GM12873 (cell line): ENCODE measurements around the gene TRIM15.

ENCODE experiments used
- TF ChIP-seq, protein P1 (sequence below): IDR thresholded peaks from 2 replicates; pipeline ENCODE4 v1.5.1; 2012; ENCODE audit warnings: low read depth, mild to moderate bottlenecking, moderate library complexity, low read length, control low read depth; ENCODE audit not compliant: insufficient read depth; ENCODE audit errors: missing control alignments

The TRIM15 gene

DNA sequence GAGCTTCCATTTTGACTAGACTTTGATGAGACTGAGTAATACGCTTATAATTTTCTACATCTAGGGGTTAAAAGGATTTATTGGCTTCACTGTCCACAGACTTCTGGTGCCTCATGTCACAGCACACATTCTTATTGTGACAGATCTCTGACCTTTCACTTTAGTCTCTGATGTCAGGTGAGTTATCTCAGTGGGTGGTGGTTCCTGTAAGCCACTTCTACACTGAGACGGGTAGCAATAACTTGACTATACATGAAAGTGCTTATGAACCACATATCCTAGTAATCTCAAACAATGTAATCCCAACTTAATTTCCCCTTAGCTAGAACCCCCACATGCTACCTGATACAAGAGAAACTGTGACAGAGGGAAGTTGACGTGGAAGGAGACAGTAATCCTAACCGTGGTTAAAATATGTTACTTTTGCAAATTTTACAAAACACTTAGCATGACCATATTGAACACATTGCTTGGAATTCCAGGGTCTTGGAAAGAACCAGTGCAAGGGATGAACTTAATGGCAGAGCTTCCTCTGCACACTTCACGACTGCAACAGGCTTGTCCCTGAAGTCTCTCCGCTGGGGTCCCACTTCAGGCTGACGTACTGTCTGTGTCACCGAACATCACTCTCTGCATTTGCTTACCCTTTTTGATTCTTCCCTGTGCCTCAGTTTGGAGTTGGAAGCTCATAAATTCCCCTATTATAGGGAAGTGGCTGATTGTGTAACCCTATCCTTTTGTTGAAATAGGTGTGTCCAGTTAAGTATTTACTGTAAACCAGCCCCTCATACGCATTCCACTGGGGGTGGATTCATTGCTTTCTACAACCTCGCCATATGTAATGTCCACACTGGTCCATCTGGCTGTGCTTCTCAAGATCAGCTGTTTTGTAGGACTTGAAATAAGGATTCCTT, 33.8 kb upstream of the TRIM15 start:
- TF ChIP-seq, protein P1, sequence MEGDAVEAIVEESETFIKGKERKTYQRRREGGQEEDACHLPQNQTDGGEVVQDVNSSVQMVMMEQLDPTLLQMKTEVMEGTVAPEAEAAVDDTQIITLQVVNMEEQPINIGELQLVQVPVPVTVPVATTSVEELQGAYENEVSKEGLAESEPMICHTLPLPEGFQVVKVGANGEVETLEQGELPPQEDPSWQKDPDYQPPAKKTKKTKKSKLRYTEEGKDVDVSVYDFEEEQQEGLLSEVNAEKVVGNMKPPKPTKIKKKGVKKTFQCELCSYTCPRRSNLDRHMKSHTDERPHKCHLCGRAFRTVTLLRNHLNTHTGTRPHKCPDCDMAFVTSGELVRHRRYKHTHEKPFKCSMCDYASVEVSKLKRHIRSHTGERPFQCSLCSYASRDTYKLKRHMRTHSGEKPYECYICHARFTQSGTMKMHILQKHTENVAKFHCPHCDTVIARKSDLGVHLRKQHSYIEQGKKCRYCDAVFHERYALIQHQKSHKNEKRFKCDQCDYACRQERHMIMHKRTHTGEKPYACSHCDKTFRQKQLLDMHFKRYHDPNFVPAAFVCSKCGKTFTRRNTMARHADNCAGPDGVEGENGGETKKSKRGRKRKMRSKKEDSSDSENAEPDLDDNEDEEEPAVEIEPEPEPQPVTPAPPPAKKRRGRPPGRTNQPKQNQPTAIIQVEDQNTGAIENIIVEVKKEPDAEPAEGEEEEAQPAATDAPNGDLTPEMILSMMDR = no peak

DNA sequence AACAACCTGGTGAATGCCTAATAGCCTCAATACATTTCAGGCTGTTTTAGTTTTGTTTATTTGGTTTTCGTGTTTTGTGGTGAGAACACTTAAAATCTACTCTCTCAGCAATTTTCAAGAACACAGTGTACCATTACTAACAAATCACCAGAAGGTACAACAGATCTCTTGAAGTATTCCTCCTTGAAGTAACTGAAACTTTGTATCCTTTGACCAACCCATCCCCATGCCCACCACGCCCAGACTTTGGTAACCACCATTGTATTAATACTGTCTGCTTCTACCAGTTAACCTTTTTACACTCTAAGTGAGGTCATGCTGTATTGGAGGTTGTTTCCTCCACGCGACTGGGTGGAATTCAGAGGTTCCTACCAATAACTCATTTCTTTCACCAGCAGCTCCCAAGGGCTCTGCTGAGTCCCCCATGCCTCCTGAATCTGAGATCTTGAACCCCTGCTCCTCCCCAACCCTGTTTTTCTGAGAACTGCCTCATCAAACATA, 33.1 kb upstream of the TRIM15 start:
- TF ChIP-seq, protein P1 = no peak

DNA sequence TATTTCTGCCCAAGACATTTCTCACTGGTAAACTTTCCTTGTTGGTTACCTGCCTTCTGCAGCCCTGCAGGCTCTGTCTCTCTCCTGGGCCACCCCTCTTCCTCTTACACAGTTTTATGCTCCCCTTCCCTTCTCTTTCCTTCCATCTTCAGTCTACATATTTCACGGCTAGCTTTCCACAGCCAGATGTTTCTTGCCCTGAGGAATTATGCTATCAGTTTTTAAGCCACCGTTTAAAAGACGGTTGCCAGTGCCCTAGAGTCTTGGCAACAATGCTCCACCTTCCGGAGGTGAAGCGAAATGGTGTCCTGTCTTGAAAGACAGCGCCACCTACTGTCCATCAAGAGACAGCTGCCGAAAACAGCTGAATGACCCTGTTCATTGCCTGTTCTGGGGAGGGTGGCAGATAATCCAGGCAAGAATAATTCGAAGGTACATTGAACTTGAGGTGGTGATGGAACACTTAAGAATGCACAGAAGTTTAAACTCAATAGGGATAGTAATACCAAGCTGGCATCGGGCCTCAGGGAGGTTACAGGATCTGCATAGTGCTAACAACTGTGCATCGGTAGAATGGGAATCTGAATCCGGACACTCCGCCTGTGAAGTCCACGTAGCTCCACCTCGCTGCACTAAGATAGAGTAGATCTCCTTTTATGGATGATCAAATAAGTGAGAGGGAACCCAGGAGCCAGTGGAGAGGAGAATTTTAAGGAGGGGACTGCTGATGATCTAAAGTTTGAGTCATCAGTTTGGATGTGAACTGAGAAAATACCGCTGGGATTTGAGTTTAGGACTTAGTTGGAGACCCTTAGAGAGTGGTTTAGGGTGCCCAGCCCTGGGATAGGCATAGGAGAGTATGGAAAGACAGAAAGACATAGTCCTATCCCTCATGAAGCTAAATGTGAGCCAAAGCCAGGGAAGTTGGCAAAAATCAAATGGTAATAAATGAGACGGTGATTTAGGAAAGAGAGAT, 32.2 kb upstream of the TRIM15 start:
- TF ChIP-seq, protein P1 = peak; percentile 99

DNA sequence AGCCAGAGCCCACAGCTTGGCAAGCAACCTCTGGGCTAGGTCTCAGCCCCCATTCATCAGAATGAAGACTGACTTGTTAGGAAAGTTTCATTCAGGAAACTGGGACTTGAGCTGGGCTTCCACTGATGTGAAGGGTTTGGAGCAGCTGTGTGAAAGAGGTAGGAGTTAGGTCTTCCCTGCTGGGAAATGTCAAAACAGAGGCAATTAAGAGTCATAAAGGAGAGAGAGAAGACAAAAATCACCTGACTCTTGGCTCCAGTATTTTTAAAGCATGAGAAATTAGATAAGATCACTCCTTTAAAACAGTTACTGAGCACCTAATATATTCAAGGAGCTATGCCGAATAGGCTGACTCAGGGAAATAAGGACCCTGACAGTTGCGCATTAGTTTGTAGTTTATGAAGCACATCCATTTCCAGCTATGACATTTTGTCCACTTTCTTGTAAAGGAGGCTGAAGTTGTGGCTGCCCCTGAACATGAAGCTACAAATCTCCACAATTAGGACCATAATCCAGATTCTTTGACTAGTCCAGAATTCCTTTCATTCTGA, 31.3 kb upstream of the TRIM15 start:
- TF ChIP-seq, protein P1 = no peak

DNA sequence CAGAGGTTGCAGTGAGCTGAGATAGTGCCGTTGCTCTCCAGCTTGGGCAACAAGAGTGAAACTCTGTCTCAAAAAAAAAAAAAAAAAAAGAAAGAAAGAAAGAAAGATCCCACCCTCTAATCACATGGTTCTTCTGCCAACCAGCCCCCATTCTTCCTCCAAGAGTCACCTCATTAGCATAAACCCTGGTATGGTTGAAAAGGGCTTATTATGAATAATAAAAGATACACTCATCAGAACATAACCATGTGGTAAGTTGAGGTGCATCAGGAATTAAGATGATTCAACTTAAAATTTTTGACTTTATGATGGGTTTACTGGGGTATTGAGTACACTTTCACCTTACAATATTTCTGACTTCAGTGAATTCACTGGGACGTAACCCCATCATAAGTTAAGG, 28.2 kb upstream of the TRIM15 start:
- TF ChIP-seq, protein P1 = no peak

DNA sequence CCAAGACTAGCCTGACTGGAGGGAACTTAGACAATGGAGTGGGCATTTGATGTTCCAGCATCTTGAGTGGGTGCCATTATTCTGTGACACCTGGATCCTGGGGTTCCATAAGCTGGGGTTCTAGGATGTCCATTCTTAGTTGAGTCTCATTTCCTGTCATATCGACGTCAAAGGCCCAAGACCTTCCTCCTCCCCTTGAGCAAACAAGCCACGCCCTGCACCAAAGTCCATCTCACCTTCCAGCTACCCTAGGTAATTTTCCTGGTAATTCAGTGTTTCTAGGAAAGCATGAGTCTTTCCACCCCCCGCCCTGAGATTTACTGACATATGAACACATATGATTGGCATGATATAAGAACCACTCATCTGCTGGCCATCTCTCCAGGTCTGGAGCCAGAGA, 27.6 kb upstream of the TRIM15 start, which contains the start of gene TRIM40:
Gene TRIM40, plus strand, starts transcription at position 384 of the 400 bp plus-strand sequence. CDS start 897 bp downstream, outside the sequence.
- TF ChIP-seq, protein P1 = no peak
